ENCODE results near the gene ZDHHC11. TPM values are rescaled to one million over a fixed set of nuclear protein-coding genes. Genes with fewer than 3 reads are reported as not detected.
"Not testable (repeated sequence)": the region's sequence is repeated elsewhere in the genome, so short reads cannot be mapped to it uniquely, and the experiment has no call there.

ZDHHC11 gene
- total and polyA plus RNA-seq, 2 donors: 1.1 to 9.6 TPM

DNA sequence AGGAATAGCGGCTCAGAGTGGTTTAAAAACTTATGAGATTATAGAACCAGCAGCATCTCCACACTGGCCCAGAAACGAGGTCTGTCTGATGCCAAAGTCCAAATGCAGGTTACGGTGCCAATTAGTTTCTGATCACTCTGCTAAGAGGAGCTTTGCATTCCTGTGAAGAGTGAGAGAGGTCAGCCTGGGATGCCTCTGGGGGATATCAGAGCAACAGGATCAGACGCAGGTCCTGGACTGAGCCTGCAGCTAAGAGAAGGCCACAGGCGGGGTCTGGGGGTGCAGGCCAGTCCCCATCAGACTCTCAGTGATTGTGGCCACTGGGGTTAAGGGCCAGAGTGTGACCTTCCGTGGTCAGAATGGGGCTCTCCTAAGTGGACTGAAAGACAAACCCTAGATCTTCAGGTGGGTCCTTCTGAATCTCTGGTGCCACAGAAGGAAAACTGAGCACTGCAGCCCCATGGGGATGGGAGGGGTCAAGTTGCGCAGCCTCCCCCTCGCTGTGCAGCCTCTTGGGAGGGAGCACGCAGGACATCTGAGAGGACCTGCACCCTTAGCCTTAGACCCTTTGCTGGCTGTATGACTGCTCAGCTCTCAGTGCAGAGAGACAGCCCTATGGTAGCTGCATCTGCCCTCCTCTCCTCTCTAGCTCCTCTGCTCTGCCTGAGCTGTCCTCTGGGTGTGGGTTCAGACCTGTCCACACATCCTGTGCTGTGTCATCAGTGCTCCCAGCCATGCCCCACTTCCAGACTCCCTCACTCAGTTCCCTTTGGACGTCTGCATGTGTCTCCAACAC is 42.9 kb downstream of the ZDHHC11 start:
- not testable (repeated sequence) for DNase-seq (ENCODE audit: low read depth in 6 of 9, low spot score in 9 of 9); H3K36me3 ChIP-seq (ENCODE audit: control insufficient read depth in 2 of 2, insufficient read depth in 2 of 2, low read length in 1 of 2); H3K4me3 ChIP-seq (ENCODE audit: low read length in 2 of 2); H3K4me1 ChIP-seq (ENCODE audit: control insufficient read depth in 2 of 2, insufficient read depth in 2 of 2, low read length in 2 of 2); H3K27ac ChIP-seq (ENCODE audit: low read depth in 1 of 2, low read length in 1 of 2); H3K9me3 ChIP-seq (ENCODE audit: control insufficient read depth in 2 of 2, insufficient read depth in 1 of 2, low read length in 1 of 2); H3K27me3 ChIP-seq (ENCODE audit: control insufficient read depth in 2 of 2, insufficient read depth in 1 of 2, low read length in 1 of 2)
- 92% methylated on average over 7 of the region's 10 CpGs for WGBS

DNA sequence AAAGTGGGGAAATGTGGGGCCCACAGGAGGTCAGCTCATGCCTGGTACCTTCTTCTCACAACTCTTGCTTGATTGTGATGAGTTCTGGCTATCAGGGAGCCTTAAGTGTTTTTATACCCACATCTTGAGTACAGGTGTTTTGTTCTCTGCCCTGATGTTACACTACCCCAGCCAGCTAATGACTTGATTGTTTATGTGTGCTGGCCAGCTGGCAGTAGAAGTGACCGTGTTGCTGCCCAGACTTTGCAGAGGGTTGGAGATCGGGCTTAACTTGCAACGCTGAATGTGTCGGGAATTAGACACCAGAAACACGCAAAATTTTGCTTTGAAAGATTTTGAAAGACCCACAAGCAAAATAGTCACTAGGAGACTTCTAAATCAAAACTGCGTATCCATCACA is 49.3 kb downstream of the ZDHHC11 start:
- Histone ChIP-seq H3K27me3 (ENCODE audit: control insufficient read depth in 2 of 2, insufficient read depth in 1 of 2, low read length in 1 of 2) (peaks cover 0 to 2% of the 10 kb centered on the region in 2 donors), H3K9me3 (ENCODE audit: control insufficient read depth in 2 of 2, insufficient read depth in 1 of 2, low read length in 1 of 2) (no peaks in the 10 kb centered on the region), H3K4me3 (ENCODE audit: low read length in 2 of 2) (no peak overlapping the region), H3K36me3 (ENCODE audit: control insufficient read depth in 2 of 2, insufficient read depth in 2 of 2, low read length in 1 of 2) (no peaks in the 10 kb centered on the region), H3K27ac (ENCODE audit: low read depth in 1 of 2, low read length in 1 of 2) (no peak overlapping the region), H3K4me1 (ENCODE audit: control insufficient read depth in 2 of 2, insufficient read depth in 2 of 2, low read length in 2 of 2) (no peaks in the 10 kb centered on the region)
- DNase-seq (ENCODE audit: low read depth in 6 of 9, low spot score in 9 of 9): no peak
- 98% methylated on average over 6 of the region's 6 CpGs for WGBS

DNA sequence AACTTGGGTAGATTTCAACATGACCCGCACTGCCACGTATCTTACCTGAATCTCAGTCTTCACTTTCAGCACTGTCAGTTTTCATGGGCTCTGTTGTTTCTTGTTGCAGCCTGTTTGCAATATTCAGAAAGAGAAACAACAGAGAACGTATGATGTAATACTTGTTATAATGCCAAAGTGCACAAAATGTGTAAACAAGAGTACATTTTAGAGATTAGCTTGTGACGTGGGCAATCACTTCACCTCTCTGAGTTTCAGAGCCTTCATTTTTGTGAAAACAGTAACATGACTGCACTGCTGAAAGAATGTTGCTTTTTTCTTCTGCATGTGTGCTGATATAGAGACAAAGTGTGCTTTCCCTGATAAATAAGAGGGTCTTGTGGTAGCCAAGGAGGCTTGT is 49.7 kb downstream of the ZDHHC11 start:
- not testable (repeated sequence) for H3K36me3 ChIP-seq (ENCODE audit: control insufficient read depth in 2 of 2, insufficient read depth in 2 of 2, low read length in 1 of 2); H3K4me3 ChIP-seq (ENCODE audit: low read length in 2 of 2); DNase-seq (ENCODE audit: low read depth in 6 of 9, low spot score in 9 of 9); H3K27me3 ChIP-seq (ENCODE audit: control insufficient read depth in 2 of 2, insufficient read depth in 1 of 2, low read length in 1 of 2); H3K27ac ChIP-seq (ENCODE audit: low read depth in 1 of 2, low read length in 1 of 2); H3K9me3 ChIP-seq (ENCODE audit: control insufficient read depth in 2 of 2, insufficient read depth in 1 of 2, low read length in 1 of 2); H3K4me1 ChIP-seq (ENCODE audit: control insufficient read depth in 2 of 2, insufficient read depth in 2 of 2, low read length in 2 of 2)
- whole genome bisulfite sequencing: 96% methylated on average over 4 of the region's 4 CpGs

DNA sequence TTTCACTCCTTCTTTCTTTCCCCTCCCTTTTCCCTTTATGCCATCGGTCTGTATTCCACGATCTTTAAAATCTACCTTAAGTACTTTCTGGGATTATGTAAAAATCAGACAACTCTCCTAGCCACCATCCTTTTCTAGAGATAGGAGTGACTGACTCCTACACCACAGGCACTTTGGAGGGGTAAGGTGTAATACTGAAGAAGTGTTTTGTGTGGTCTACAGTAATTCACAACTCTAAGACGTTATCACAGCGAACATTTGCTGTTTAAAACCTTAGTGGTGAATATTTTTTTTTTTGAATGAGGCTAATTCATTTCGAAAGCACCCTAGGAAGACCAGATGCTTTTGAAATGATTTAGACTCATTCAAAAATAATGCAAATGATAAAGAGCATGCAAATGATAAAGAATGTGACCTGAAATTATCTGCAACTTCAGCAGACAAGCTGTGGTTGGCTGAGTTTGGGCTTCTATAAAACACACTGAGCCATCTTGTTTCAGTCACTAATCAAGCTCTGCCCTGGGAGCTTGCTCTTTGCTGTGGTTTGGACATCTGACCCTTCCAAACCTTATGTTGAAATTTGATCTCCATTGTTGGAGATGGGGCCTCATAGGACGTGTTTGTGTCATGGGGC is 52.2 kb downstream of the ZDHHC11 start:
- WGBS: 85% methylated on average over 6 of the region's 6 CpGs

DNA sequence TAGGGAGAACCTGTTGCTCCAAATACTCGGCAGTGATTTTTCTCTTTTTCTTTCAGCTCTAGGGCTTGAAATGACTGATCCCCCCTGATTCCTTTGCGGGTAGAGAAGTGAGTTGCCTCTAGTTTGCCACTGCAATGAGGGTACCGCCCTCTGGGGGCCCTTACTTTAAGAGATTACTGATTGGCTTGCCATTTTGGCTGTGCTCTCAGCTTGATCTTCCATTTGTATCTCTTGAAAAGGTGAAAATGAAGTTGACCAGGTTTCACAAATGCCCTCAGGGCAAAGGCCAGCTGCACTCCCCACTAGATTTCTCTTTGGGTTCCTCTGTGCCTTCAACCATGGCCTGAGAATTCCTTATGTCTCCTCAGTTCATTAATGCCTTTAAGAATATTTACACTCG is 52.8 kb downstream of the ZDHHC11 start:
- not testable (repeated sequence) for H3K36me3 ChIP-seq (ENCODE audit: control insufficient read depth in 2 of 2, insufficient read depth in 2 of 2, low read length in 1 of 2); H3K9me3 ChIP-seq (ENCODE audit: control insufficient read depth in 2 of 2, insufficient read depth in 1 of 2, low read length in 1 of 2); H3K27me3 ChIP-seq (ENCODE audit: control insufficient read depth in 2 of 2, insufficient read depth in 1 of 2, low read length in 1 of 2); DNase-seq (ENCODE audit: low read depth in 6 of 9, low spot score in 9 of 9); H3K4me1 ChIP-seq (ENCODE audit: control insufficient read depth in 2 of 2, insufficient read depth in 2 of 2, low read length in 2 of 2); H3K27ac ChIP-seq (ENCODE audit: low read depth in 1 of 2, low read length in 1 of 2); H3K4me3 ChIP-seq (ENCODE audit: low read length in 2 of 2)
- 91% methylated on average over 2 of the region's 4 CpGs for WGBS

More for the DNA sequence above, 52.2 kb downstream of the ZDHHC11 start:
- H3K4me1 ChIP-seq (ENCODE audit: control insufficient read depth in 2 of 2, insufficient read depth in 2 of 2, low read length in 2 of 2); DNase-seq (ENCODE audit: low read depth in 6 of 9, low spot score in 9 of 9); H3K9me3 ChIP-seq (ENCODE audit: control insufficient read depth in 2 of 2, insufficient read depth in 1 of 2, low read length in 1 of 2); H3K27ac ChIP-seq (ENCODE audit: low read depth in 1 of 2, low read length in 1 of 2); H3K4me3 ChIP-seq (ENCODE audit: low read length in 2 of 2); H3K36me3 ChIP-seq (ENCODE audit: control insufficient read depth in 2 of 2, insufficient read depth in 2 of 2, low read length in 1 of 2); H3K27me3 ChIP-seq (ENCODE audit: control insufficient read depth in 2 of 2, insufficient read depth in 1 of 2, low read length in 1 of 2): not testable (repeated sequence)

DNA sequence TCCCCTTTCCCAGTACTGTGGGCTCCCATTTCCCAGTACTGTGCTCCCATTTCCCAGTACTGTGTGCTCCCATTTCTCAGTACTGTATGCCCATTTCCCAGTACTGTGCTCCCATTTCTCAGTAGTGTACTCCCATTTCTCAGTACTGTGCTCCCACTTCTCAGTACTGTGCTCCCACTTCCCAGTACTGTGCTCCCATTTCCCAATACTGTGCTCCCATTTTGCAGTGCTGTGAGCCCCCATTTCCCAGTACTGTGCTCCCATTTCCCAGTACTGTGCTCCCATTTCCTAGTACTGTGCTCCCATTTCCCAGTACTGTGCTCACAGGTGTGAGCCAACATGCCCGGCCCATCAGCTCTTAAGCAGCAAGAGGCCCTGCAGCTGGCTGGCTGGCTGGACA is 54.9 kb downstream of the ZDHHC11 start:
- DNase-seq (ENCODE audit: low read depth in 6 of 9, low spot score in 9 of 9); H3K36me3 ChIP-seq (ENCODE audit: control insufficient read depth in 2 of 2, insufficient read depth in 2 of 2, low read length in 1 of 2); H3K27ac ChIP-seq (ENCODE audit: low read depth in 1 of 2, low read length in 1 of 2); H3K27me3 ChIP-seq (ENCODE audit: control insufficient read depth in 2 of 2, insufficient read depth in 1 of 2, low read length in 1 of 2); H3K9me3 ChIP-seq (ENCODE audit: control insufficient read depth in 2 of 2, insufficient read depth in 1 of 2, low read length in 1 of 2); H3K4me3 ChIP-seq (ENCODE audit: low read length in 2 of 2); H3K4me1 ChIP-seq (ENCODE audit: control insufficient read depth in 2 of 2, insufficient read depth in 2 of 2, low read length in 2 of 2): not testable (repeated sequence)
- 88% methylated on average over 1 of the region's 1 CpG for WGBS

DNA sequence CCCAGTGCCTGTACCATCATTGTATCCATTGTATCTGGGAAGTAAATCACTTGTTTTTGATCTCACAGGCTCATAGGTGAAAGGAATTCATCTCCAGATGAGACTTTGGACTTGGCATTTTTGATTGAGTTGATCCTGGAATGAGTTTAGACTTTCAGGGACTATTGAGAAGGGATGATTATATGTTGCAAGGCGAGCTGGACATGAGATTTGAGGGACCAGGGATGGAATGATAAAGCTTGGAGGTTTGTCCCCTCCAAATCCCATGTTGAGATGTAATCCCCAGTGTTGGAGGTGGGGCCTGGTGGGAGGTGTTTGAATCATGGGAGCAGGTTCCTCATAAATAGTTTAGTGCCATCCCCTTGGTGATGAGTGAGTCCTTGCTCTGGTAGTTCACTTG is 55.8 kb downstream of the ZDHHC11 start:
- not testable (repeated sequence) for H3K4me3 ChIP-seq (ENCODE audit: low read length in 2 of 2); H3K9me3 ChIP-seq (ENCODE audit: control insufficient read depth in 2 of 2, insufficient read depth in 1 of 2, low read length in 1 of 2); H3K36me3 ChIP-seq (ENCODE audit: control insufficient read depth in 2 of 2, insufficient read depth in 2 of 2, low read length in 1 of 2); H3K27me3 ChIP-seq (ENCODE audit: control insufficient read depth in 2 of 2, insufficient read depth in 1 of 2, low read length in 1 of 2); H3K27ac ChIP-seq (ENCODE audit: low read depth in 1 of 2, low read length in 1 of 2); DNase-seq (ENCODE audit: low read depth in 6 of 9, low spot score in 9 of 9); H3K4me1 ChIP-seq (ENCODE audit: control insufficient read depth in 2 of 2, insufficient read depth in 2 of 2, low read length in 2 of 2)
- WGBS: 95% methylated on average over 1 of the region's 1 CpG

DNA sequence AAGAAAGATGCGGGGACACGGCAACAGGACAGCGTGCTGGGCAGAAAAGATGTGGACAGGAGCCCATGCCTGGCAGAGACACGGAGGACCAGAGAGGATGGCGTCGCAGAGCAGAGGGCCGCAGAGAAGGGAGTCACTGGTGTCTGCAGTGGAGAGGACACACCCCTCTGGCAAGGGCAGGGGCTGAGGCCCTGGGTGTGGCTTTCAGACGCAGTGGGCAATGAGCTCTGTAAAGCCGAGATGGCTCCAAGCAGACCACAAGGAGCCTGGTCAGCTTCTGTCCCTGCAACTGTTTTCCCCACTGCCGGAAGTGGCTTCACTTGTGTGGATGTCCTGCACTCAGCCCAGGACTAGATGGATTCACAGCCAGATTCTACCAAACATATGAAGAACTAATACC is 62.1 kb downstream of the ZDHHC11 start:
- not testable (repeated sequence) for H3K4me1 ChIP-seq (ENCODE audit: control insufficient read depth in 2 of 2, insufficient read depth in 2 of 2, low read length in 2 of 2); DNase-seq (ENCODE audit: low read depth in 6 of 9, low spot score in 9 of 9); H3K27ac ChIP-seq (ENCODE audit: low read depth in 1 of 2, low read length in 1 of 2); H3K36me3 ChIP-seq (ENCODE audit: control insufficient read depth in 2 of 2, insufficient read depth in 2 of 2, low read length in 1 of 2); H3K4me3 ChIP-seq (ENCODE audit: low read length in 2 of 2); H3K9me3 ChIP-seq (ENCODE audit: control insufficient read depth in 2 of 2, insufficient read depth in 1 of 2, low read length in 1 of 2)
- H3K27me3 ChIP-seq (ENCODE audit: control insufficient read depth in 2 of 2, insufficient read depth in 1 of 2, low read length in 1 of 2): peaks cover 5 to 32% of the 10 kb centered on the region in 2 donors
- 93% methylated on average over 10 of the region's 10 CpGs for WGBS

DNA sequence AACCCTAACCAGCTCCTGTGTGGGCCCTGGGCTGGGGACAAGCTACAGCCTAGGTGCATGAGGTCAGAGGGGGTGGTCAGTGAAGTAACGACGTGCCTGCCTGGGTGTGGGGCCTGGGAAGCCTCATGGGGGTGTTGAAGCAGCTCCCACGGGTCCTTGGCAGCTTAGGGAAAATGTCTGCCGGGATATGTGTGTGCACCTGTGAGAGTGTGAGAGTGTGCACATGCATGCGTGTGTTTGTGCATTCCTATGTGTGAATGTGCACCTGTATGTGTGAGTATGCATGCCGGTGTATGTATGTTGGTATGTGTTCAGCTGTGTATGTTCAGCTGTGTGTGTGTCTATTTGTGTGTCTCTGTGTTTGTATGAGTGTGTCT is 62.9 kb downstream of the ZDHHC11 start:
- not testable (repeated sequence) for H3K4me3 ChIP-seq (ENCODE audit: low read length in 2 of 2); H3K36me3 ChIP-seq (ENCODE audit: control insufficient read depth in 2 of 2, insufficient read depth in 2 of 2, low read length in 1 of 2); DNase-seq (ENCODE audit: low read depth in 6 of 9, low spot score in 9 of 9); H3K9me3 ChIP-seq (ENCODE audit: control insufficient read depth in 2 of 2, insufficient read depth in 1 of 2, low read length in 1 of 2); H3K4me1 ChIP-seq (ENCODE audit: control insufficient read depth in 2 of 2, insufficient read depth in 2 of 2, low read length in 2 of 2); H3K27ac ChIP-seq (ENCODE audit: low read depth in 1 of 2, low read length in 1 of 2)
- H3K27me3 ChIP-seq (ENCODE audit: control insufficient read depth in 2 of 2, insufficient read depth in 1 of 2, low read length in 1 of 2): peaks cover 5 to 41% of the 10 kb centered on the region in 2 donors
- 97% methylated on average over 6 of the region's 6 CpGs for WGBS
